ENCODE results near the gene CIAO1. TPM values are rescaled to one million over a fixed set of nuclear protein-coding genes. Genes with fewer than 3 reads are reported as not detected.
"Not testable (repeated sequence)": the region's sequence is repeated elsewhere in the genome, so short reads cannot be mapped to it uniquely, and the experiment has no call there.

Gene CIAO1
- total RNA-seq, 1 donor from 2014 or later: 110 TPM

DNA sequence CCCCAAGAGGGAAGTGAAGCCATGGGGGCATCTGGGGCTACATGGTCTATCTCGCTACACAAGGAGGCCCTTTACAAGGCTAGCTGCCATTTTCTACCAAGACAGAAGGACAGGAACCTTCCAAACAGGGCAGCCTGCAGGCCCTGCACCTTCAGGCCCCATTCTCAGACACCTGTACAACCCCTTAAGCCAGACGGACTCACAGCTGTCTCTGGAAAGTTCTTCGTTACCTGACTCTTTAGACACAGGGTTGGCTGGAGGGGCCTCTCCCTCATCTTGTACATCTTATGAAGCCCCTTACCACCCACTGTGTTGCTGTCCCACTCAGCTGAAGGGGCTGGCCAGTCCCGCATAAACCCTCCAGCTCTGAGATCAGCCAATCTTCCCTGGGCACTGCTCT, 17.4 kb upstream of the CIAO1 start:
- DNase-seq (ENCODE audit: extremely low read depth, low read depth, low spot score): no peak

DNA sequence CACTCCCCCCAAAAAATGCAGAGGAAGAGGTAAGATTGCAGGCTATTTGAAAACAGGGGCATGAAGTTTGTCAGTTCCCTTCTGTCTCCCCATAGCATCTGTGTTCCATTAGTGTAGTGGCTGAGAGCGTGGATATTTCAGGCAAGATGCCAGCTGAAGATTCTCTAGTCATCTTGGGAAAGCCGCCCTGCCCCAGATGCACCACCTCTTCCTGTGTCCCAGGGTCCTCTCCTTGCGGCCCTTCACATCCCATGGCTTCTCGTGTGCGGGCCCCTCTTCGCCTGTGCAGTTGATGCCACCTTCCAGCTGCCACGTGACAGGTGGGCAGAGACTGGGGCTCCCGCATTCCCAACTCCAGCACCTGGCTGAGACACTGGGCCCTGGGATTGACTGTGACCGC, 16.4 kb upstream of the CIAO1 start:
- no peak for DNase-seq (ENCODE audit: extremely low read depth, low read depth, low spot score)

DNA sequence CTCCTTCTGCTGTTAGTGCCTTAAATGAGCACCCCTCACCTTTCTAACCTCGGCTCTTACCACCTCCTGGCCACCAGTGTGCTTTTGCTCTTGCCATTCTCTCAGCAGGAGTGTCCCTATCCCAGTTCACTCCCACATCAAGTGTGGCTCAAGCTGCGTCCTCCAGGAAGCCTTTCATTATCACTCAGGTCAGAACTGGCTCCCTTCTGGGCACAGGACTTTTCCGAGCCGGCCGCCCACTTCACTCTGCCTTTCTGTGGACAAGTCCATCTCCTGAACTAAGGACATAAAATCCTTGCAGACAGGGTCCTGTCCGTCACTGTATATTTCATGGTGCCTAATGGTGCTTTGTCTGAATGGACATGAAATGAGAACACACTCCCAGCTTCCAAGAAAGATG, 15.8 kb upstream of the CIAO1 start:
- DNase-seq (ENCODE audit: extremely low read depth, low read depth, low spot score): no peak

DNA sequence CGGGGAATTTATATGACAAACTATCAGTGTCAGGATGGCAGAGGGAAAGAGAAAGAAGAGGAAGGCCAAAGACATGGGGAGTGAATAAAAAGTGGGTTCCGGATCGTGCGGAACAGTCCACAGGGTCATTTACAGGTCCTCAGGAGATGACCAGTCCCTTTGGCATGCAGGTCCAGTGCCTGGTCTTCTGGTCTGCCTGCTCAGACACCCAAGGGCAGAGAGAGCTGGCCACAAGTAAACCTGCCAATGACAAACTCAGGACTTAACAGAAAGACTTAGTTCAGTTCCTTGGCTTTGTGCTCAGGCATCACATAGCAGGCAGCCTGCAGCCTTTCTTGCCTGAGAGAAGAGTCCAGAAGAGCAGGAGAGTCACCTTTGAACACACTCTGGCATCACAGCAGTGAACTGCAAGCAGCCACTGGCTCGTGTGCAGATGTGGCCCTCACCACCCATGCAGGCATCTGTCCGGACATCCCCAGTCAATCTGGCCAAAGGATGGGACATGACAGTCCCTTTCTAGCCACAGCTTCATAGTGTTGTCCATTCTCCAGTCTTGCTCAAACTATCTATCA, 14.2 kb upstream of the CIAO1 start:
- DNase-seq (ENCODE audit: extremely low read depth, low read depth, low spot score): peak; percentile 70

DNA sequence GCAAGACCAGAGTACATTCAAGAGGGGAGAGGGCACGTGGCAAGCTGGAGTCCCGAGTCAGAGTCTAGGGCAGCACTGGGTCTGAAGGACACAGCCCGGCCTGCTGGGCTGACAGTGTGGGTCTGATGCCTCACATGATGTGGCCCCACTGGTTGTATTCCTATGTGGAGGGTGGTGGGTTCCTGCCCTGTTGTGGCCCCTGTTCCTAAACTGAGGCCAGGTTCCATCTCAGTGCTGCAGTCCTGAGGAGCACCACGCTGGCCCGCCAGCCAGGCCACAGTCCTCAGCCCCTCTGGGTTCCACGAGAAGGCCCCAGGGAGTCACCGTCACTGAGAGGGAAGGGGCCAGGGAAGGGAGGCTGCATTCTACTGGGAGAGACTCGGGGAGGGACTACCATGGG, 13.5 kb upstream of the CIAO1 start:
- no peak for DNase-seq (ENCODE audit: extremely low read depth, low read depth, low spot score)

DNA sequence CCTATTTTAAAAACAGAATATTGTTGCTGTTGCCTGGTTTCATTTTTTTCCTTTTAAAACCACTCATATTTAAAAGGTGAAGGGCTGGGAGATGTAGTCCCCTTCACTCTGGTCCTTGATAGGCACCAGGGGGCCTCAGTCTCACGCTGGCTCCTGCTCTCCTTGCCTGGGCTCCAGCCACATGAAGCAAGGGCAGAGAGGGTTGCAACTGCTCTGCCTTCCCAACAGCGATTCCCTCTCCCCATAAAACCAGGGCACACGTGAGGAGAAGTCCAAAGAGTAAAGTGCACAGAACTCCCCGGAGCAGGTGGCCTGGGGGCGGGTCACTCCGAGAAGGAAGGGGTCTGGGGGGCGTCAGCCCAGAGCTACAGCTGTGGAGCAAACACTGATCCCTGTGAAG, 13.0 kb upstream of the CIAO1 start:
- DNase-seq (ENCODE audit: extremely low read depth, low read depth, low spot score): no peak

DNA sequence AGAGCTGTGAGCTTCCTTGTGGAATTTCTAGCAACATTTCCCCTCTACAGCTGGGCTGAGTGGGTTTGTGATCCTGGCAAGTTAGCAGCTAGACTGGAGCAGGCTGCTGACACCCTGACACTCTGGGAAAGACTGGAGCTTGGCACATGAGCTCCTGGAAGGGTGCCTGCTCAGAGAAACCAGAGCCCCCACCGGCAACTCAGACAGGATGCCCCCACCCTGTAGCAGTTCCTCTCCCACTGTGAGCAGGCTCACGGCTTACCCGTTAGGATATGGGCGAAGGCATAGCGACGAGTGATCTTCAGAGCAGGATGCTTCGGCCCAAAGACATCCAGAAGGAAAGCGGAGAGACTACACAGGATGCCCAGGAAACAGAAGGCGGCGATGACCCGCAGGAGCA, 11.5 kb upstream of the CIAO1 start:
- no peak for DNase-seq (ENCODE audit: extremely low read depth, low read depth, low spot score)

DNA sequence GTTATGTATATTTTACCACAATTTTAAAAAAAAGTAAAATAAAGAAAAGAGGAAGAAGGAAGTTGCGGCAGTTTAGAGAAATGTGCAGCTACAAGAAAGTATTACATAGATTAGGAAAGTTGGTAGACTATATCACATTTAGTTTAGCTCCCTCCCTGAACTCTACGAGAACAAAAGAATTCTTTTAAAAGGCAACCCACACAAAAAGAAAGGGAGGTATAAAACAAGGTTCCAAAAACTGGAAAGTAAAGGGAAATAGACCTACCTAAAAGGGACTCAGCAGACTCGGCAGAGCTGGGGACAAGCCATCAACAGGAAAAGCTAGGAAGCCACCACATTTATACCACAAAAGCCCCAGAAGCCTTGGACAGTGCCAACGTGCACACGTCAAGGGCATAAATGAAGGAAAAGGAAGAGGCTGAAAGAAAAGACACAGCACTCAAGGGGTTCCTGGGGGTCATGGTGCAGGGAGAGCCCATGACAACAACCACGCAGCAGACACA, 9.4 kb upstream of the CIAO1 start:
- DNase-seq (ENCODE audit: extremely low read depth, low read depth, low spot score): no peak

DNA sequence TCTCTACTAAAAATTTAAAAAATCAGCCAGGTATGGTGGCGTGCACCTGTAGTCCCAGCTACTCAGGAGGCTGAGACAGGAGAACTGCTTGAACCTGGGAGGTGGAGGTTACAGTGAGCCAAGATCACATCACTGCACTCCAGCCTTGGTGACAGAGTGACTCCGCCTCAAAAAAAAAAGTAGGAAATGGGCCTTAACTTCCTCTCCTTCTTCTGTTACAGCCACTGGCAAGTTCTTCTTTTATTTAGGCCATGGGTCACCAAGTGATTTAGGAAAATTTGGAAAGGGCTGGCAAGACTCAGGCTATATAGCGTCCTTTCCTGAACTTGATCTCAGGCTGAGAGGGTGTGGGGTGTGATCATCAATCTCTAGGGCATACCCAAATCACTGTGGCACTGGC, 8.3 kb upstream of the CIAO1 start:
- DNase-seq (ENCODE audit: extremely low read depth, low read depth, low spot score): not testable (repeated sequence)

DNA sequence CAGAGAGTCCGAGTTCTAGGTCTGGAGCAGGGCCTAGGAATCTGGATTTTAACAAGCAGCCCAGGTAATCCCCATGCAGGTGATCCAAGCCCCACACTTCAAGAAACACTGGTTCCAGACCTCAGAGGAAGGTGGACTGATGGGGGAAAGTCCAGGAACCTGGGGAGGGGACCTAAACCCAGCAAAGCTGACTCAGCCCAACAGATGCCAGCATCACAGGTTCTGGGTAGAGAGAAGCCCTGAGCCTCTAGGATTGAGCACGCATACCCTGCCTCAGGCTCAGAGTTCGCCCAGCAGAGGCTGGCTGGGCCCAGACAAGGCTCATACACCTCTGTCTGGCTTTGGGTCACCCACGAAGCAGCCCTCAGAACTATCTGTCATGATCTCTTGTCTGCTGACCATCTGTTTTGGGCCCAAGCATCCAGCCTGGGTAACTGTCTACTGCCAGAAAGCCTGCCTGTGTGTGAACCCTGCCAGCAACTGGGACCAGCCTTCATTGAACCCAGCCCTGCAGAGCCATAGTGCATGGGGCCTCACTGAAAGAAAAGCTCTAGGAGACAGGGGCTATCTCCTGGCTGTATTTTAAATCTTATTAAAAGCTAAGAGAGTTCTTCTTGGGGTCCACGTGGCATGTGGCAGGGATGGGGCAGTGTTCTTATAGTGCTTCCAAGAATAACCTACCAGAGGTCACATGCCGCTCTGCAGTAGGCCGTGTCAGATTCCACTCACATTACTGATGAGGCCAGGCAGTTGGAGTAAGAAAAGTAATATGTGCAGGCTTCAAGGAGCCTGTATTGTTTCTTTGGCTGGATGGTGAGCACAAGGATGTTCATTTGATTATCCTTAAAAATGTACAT, 7.6 kb upstream of the CIAO1 start:
- no peak for DNase-seq (ENCODE audit: extremely low read depth, low read depth, low spot score)

DNA sequence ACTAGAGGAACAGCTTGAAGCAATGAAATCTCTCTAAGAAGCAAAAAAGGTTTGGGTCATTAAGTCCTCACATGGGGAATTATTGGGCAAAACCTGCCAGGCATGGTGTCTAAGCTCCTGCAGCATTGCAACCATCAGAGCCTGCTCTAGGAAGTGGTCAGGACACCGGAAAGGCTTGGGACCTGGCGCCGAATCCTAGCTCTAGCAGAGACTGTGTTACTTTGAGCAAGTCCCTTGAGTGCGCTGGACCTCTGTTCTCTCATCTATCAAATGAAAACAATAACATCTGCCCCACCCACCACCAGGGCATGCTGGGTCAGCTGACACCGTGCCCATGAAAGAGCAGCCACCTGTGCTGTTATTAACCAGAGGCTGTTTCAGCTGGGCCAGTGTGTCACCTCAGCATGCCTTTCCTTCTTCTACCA, 6.5 kb upstream of the CIAO1 start:
- DNase-seq (ENCODE audit: extremely low read depth, low read depth, low spot score): no peak

DNA sequence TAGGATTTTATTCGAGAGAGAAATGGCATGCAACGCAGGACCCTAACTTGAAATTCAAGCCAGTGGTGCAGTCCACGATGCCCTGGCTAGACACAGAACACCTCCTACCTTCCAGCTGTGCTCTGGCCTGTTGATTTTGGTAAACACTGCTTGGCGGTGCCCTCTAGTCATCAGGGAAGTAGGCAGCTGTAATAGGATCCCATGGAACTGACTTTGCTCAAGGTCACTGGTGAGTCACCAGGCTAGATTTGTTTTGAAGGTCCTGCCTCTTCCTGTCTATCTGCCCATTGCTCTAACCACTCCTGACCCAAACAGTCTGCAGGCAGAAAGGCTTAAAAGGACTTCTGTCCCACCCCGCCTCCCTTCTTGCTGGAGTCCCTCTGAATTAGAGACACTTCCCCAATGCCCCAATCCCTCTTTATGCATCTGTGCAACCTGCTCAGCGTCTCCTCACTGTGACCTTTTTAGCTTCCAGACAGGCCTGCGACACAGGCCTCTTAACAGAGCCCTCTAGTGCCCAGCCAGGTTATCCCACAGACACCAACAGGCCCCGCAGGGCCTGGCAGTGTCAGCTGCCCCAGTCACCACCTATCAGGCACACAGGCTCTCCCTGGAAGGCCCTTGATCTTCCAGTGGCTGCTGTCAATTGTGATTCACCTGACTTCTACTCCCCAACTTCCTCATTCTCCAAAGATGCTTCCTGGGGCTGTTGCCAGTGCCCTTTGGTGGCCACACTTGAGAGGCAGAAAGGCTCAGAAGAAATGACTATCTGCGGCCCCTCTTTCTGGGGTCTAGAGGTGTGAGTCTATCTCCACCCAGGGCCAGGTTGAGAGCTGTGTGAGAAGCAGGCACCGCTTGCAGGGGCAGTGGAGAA, 5.4 kb upstream of the CIAO1 start:
- DNase-seq (ENCODE audit: extremely low read depth, low read depth, low spot score): peak; percentile 81

DNA sequence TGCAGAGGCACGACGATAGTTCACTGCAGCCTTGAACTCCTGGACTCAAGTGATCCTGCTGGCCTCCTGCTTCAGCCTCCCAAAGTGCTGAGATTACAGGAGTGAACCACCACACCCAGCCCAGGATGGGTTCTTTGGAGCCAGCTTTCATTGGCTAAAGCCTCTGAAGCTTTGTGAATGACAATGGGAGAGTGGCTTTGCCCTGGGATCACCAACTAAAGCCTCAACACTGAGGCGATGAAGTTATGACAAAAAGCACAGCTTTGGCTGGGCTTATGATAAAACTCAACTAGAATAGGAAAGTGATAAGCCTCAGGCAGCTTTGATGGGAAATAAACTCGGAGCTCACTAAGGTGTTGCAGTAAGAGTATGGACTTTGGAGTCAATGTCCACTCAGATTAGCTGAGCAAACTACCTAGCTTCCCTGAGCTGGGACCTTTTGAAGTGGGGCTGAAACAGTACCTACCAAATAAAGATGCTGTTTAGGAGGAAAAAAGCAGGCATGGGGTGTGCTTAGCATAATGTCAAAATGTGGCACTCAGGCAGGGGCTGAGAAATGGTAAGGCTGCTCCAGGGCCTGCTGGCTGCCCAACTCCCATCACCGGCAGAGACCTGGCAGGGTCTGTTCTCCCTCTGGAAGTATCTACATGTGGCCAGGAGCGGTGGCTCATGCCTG, 4.6 kb upstream of the CIAO1 start:
- no peak for DNase-seq (ENCODE audit: extremely low read depth, low read depth, low spot score)

DNA sequence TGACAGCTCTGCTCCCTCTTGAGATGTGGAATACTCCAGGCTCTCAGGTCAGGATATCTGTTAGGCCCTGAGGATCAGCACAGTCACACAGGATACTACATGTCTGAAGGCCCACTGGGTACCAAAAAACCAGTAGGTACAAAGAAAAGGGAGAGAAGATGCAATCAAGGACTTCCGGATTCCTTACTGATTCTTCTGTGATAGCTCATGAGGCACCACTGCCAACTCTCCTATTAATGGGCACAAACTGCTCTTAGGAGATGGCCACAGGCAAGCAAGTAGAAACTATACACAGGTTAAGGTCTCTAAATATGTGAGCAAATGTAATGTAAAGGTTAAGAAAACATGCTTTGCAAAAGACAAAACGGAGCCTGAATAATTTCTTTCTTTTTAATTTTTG, 3.7 kb upstream of the CIAO1 start:
- DNase-seq (ENCODE audit: extremely low read depth, low read depth, low spot score): no peak

DNA sequence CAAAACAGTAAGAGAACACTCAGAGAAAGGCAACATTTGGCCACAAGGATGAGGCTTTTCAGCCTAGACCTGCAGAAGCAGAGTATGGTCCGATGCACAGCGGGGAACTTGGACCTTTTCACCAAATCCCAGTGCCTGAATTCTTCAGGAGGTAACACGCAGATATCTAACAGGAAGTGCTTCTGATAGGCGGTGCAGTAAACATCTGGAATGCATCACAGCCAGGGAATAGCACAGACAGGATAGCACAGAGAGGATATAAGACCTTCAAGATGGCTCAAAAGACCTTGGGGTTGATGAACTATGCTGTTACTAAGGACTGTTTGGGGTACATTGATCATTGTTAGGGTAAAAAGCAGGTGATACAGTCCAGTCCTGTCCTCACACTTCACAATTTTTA, 1.9 kb upstream of the CIAO1 start:
- DNase-seq (ENCODE audit: extremely low read depth, low read depth, low spot score): no peak

DNA sequence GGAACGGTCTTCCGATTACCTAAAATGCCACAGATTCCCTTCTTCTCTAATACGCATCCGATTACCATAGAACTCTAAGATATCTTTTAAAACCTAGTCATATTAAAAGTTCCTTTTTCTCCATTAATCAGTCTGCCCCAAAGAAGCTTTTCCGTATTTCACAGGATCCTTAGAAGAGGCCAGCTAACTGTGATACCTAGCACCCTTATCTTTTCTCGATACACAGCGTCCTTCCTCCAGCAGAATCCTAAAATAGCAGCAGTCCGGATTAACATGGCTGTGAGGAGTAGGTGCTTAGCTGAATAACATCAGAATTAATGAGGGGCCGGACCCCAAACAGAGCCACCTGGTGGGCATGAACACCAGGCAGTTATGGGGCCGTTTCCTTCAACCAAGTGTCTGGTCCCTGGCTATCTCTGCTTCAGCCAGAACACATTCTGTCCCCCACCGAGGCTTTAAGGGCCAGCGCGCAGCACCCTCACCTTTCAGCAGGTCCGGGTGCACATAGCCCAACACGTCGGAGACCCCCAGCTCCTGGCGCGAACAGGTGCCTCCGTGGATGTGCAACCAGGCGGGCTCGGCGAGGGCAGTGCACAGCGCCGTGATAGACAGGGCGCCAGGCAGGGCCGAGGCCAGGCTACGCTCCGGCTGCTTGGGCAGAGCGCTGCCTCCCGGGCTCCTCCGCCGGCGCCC, 1.2 kb upstream of the CIAO1 start:
- DNase-seq (ENCODE audit: extremely low read depth, low read depth, low spot score): no peak

DNA sequence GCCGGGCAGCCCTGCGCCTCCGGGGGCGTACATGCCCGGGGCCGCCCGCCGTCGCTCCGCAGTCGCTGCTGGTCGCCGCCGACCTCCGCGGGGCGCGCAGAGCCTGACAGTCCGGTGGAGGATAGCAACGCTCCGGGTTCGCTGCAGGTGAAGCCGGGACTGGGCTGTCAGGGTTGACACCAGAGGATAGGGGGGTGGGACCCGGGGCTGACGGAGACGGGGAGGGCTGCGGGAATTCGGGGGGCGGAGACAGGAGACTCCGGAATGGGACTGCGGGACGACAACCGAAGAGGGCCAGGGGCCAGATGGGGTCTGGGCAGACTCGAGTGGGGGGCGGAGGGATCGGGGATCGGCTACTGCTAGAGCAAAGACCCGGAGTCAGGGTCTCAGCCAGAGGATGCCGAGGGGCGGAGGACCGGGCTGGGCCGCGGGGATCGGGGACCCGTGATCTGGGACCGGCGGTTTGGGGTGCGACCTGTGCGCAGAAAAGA, 631 bp upstream of the CIAO1 start:
- no peak for DNase-seq (ENCODE audit: extremely low read depth, low read depth, low spot score)

DNA sequence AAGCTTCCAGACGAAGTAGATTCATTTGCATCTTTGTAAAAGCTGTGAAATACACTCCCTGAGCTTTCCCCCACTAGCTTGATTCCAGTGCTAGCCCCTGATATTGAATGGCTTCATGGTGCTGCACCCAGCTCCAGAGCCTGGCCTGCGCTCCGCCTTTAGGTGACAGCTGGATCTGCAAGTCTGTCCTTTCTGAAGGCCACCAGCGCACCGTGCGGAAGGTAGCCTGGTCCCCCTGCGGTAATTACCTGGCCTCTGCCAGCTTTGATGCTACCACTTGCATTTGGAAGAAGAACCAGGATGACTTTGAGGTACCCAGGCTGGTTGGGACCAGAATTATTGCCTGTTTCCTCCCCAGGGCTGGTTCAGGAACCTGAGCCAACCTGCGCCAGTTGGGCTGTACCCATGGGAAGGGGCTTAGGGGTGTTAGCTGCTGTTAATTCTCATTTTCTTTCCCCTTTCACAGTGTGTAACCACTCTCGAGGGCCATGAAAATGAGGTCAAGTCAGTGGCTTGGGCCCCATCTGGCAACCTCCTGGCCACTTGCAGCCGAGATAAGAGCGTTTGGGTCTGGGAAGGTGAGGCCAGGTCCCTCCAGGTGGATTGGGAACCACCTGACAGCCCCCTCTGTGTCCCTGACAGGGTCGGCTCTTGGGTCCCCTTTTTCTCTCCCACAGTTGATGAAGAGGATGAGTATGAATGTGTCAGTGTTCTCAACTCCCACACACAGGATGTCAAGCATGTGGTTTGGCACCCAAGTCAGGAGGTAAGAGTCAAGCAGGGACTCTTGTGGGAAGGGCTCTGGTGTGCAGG, 1.3 kb downstream of the CIAO1 start:
- DNase-seq (ENCODE audit: extremely low read depth, low read depth, low spot score): no peak

DNA sequence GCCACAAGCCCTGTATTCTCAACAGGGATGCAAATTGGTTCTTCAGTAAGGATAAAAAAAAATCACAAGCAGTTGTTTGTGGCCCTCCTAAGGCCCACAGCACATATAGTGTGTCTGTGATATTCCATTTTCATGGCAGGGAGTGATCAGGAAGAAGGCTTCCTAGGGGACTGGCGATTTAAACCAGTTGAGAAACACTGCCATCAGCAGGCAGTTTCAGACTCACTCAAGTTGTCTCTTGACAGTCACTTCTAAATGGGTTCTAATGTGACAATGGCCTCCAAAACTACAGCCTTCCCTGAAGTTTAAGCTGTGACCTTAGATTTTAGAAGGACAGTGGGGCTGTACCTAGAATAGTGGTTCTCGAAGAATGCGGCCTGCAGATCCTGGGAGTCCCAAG, 6.0 kb downstream of the CIAO1 start:
- DNase-seq (ENCODE audit: extremely low read depth, low read depth, low spot score): no peak
